Activated CD4-positive, alpha-beta T cell treated with anti-CD3 and anti-CD28 coated beads, Interleukin-2, amount 10 ng/mL, durations not matched to agents 24 days and 14 days (primary cell): ENCODE measurements around the gene AMBRA1. TPM values are rescaled to one million over a fixed set of nuclear protein-coding genes. Genes with fewer than 3 reads are reported as not detected.

ENCODE experiments used
- DNase-seq: peaks from one replicate; pipeline ENCODE4 v3.0.0; 2022
- H3K27ac Mint-ChIP-seq: one replicate; pipeline ENCODE4 v1.8.0; 2022; ENCODE audit warnings: mild to moderate bottlenecking, mixed read lengths
- H3K27me3 Mint-ChIP-seq: one replicate; pipeline ENCODE4 v1.8.0; 2022; ENCODE audit warnings: mixed read lengths
- H3K36me3 Mint-ChIP-seq: one replicate; pipeline ENCODE4 v1.8.0; 2022; ENCODE audit warnings: low read depth, mild to moderate bottlenecking, mixed read lengths
- H3K4me1 Mint-ChIP-seq: one replicate; pipeline ENCODE4 v1.8.0; 2021; ENCODE audit warnings: mixed read lengths
- H3K4me3 Mint-ChIP-seq: one replicate; pipeline ENCODE4 v1.8.0; 2022; ENCODE audit warnings: mild to moderate bottlenecking, moderate library complexity, mixed read lengths
- H3K9me3 Mint-ChIP-seq: one replicate; pipeline ENCODE4 v1.8.0; 2021; ENCODE audit warnings: mixed read lengths
- intact Hi-C: fragments of 100-400 bp; cut with micrococcal nuclease; formaldehyde crosslinking; loops from one replicate; pipeline ENCODE4 v1.15.1; 2023
- total RNA-seq: library from RNA; stranded (reverse); gene quantifications from 2 replicates; pipeline ENCODE4 v1.2.3, GENCODE V29; 2022

AMBRA1 gene
- total RNA-seq, 1 donor from 2014 or later, result 27.7 TPM

DNA sequence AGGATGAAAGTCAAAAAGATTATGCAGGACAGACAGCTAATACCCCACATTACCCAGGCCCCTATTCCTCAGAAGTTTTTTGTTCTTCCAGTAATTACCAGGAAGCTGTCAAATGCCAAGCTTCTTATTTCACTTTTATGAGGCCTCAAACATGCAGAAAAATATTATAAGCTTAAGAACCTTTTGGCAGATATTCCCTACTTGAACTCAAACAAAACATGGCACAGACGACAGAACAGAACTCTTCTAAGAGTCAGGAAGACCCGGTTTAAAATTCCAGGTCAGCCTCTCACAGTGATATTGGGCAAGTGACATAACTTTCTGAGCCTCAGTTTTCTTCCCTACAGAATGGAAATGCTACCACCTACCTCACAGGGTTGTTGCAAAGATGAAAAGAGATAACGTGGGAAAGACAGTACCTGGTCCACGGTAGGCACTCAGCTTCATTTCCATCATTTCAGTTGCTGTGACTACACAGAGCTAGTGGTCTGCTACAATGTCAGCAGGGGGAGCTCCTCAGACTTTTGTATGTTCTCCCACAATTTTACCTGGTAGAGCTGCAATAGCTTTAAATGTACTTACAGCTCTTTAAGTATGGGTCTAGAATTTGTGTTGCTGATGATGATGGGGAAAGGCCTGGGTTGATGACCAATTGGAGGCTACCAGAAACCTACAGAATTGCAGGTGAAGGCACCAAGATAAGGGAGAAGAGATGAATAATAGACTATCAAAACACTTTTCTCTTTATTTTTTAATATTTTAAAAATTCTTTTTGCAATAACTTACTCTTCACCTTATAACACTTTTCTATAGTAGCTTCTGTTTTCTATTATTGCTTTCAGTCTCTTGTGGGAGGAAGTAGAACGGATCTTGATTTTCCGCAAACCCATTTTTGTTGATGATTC, 103.9 kb downstream of the AMBRA1 start:
- H3K36me3 Mint-ChIP-seq, result peaks cover 15% of the 10 kb centered on the region
- peaks cover 9% of the 10 kb centered on the region for H3K4me1 Mint-ChIP-seq
- H3K9me3 Mint-ChIP-seq, result no peaks in the 10 kb centered on the region
- DNase-seq, result peak; percentile 79
- intact Hi-C loops, result loop anchor here (1.0 to 5.0 kb wide), 2 partner anchors 48 to 127 kb away; partner anchors contain the start of genes ATG13 and HARBI1
- no peak overlapping the region for H3K27ac Mint-ChIP-seq
- no peak overlapping the region for H3K4me3 Mint-ChIP-seq
- no peaks in the 10 kb centered on the region for H3K27me3 Mint-ChIP-seq

DNA sequence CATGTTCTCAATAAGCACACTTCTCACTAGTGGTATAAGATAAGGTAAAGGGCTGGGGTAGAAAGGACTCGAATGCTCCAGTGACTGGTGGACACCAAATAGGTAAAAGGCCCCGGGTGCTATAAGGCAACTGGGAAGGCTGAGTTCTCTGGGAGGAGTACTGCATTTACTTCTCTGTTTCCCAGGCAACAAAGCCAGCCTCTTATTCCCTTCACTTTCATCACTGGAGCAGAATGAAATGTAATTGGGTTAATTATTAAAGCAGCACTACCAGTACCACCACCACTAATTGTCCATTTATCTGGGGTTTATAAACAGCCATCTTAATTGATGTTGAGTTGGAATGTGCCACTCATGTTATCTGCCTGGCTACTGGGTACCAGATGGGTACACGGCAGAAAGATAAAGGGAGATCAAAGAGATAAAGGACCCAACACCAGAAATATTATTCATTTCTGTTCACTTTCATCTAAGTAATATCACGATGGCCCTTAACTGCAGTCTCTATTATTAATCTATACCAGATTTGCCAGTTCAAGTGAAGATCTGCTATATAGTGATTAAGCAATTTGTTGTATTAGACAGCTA, 107.9 kb downstream of the AMBRA1 start:
- Mint-ChIP-seq H3K4me3 (no peak overlapping the region), H3K4me1 (peaks cover 5% of the 10 kb centered on the region), H3K9me3 (no peaks in the 10 kb centered on the region), H3K36me3 (peaks cover 12% of the 10 kb centered on the region), H3K27ac (no peak overlapping the region), H3K27me3 (no peaks in the 10 kb centered on the region)
- intact Hi-C loops, result no loop called here
- no peak for DNase-seq

DNA sequence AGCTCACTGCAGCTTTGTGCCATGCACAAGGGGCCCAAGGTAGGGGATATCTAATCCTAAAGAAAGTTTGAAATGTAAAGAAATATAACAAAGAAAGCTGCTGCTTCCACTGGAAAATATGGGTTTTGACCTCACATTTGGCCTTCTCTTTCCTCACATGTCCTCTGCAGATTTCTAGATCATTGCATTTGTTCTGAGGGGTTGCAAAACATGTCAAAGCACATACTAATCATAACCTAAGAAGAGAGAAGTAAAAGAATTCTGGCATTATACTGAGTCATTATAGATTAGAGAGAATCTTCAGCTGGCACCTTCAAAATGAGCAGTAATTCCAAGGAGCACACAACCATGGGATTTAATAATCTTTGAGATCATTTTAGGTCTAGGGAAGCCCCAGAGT, 109.7 kb downstream of the AMBRA1 start:
- no peaks in the 10 kb centered on the region for H3K9me3 Mint-ChIP-seq
- H3K27me3 Mint-ChIP-seq, result no peaks in the 10 kb centered on the region

GRCh38 chr11:46480909-46481308, 112.9 kb downstream of the AMBRA1 start:
- peaks cover 3% of the 10 kb centered on the region for H3K36me3 Mint-ChIP-seq
- peaks cover 6% of the 10 kb centered on the region for H3K4me1 Mint-ChIP-seq
- intact Hi-C loops, result no loop called here
- no peak for DNase-seq
- no peaks in the 10 kb centered on the region for H3K27me3 Mint-ChIP-seq
- H3K4me3 Mint-ChIP-seq, result no peak overlapping the region
- H3K27ac Mint-ChIP-seq, result no peak overlapping the region
- H3K9me3 Mint-ChIP-seq, result no peaks in the 10 kb centered on the region

More for the DNA sequence above, 109.7 kb downstream of the AMBRA1 start:
- no peak overlapping the region for H3K27ac Mint-ChIP-seq
- H3K4me1 Mint-ChIP-seq, result no peaks in the 10 kb centered on the region
- DNase-seq, result no peak
- intact Hi-C loops, result no loop called here
- H3K4me3 Mint-ChIP-seq, result no peak overlapping the region
- H3K36me3 Mint-ChIP-seq, result peaks cover 4% of the 10 kb centered on the region

DNA sequence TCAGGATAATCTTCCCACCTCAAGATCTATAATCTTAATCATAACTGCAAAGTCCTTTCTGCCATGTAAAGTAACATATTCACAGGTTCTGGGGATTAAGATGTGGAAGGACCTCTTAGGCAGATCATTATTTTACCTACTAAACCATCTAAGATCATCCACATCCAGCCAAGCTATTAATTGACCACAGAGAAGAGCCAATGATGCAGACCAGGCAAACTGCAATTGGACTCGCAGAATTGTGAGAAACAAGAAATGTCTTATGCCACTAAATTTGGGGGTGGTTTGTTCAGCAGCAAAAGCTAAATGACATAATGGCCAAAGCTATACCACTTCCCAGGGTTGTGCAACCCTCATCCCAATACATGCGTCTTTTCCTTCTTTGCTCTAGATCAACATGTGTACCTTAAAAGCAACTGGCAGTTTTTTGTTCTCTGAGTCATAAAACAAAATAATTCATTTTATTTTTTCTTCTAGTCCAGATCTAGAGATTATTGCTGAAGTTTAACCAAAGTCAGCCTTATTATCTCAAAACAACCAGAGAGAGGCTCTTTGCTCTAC, 113.6 kb downstream of the AMBRA1 start:
- Mint-ChIP-seq H3K36me3 (peaks cover 3% of the 10 kb centered on the region), H3K4me3 (no peak overlapping the region), H3K27me3 (no peaks in the 10 kb centered on the region), H3K9me3 (no peaks in the 10 kb centered on the region), H3K27ac (no peak overlapping the region), H3K4me1 (peaks cover 11% of the 10 kb centered on the region)
- intact Hi-C loops, result no loop called here
- no peak for DNase-seq

- H3K36me3 Mint-ChIP-seq, result peaks cover 3% of the 10 kb centered on the region
- no peaks in the 10 kb centered on the region for H3K27me3 Mint-ChIP-seq
- peaks cover 13% of the 10 kb centered on the region for H3K4me1 Mint-ChIP-seq
- H3K9me3 Mint-ChIP-seq, result no peaks in the 10 kb centered on the region
- H3K4me3 Mint-ChIP-seq, result no peak overlapping the region
- intact Hi-C loops, result no loop called here
- DNase-seq, result no peak
- H3K27ac Mint-ChIP-seq, result no peak overlapping the region
Measured at GRCh38 chr11:46479601-46480000, 114.2 kb downstream of the AMBRA1 start.

DNA sequence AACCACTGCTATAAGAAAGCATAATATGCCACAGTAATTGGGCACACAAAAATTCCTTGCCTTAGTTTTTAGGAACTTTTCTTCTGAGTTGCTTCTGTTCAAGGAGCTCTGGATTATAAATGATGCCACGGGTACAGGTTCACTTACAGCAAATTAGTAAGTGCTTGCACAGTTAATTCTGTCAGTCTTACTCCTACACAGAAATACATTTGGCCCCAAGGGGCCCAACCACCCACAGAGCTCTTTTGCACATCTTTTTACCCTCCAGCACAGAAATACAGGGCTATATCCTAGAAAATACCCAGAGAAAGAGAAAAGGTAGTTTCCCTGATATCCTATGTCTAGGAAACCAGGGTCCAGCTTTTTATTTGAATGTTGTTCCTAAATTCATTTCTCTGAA, 115.6 kb downstream of the AMBRA1 start:
- intact Hi-C loops, result no loop called here
- Mint-ChIP-seq H3K4me3 (no peak overlapping the region), H3K9me3 (no peaks in the 10 kb centered on the region), H3K27me3 (no peaks in the 10 kb centered on the region), H3K27ac (no peak overlapping the region), H3K36me3 (peaks cover 1% of the 10 kb centered on the region), H3K4me1 (peaks cover 19% of the 10 kb centered on the region)
- DNase-seq, result no peak

- Mint-ChIP-seq H3K9me3 (no peaks in the 10 kb centered on the region), H3K36me3 (peaks cover under 1% of the 10 kb centered on the region), H3K27me3 (no peaks in the 10 kb centered on the region), H3K4me1 (peaks cover 25% of the 10 kb centered on the region), H3K4me3 (no peak overlapping the region), H3K27ac (no peak overlapping the region)
- no peak for DNase-seq
- intact Hi-C loops, result no loop called here
Measured at GRCh38 chr11:46477136-46477535, 116.7 kb downstream of the AMBRA1 start.

DNA sequence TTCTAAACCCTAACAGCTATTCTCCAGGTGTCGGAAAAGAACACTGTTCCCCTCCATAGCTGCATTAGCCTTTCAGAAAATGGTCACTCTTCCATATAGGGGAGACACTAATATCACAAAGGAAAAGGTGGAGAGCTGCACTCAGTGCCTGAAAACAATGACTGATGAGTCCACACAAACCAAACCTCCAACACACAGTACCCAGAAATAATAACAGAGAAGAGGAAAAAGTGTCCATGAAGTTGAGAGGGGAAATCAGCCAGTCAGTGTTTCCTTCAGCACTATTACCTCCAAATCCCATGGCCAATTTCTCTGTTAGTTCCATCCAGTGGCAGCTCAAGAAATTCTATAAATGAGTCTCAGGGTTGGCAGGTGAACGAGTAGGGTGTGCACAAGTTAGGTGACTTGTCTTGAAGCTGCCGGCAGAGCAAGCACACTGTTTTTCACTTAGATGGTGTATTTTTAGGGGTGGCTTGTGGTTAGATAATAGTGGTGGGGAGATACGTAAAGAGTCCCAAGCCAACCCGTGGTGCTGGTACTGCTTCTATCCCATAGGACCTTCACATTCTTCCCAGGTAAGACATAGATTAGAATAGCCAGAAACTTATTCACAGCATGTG, 117.8 kb downstream of the AMBRA1 start:
- no peaks in the 10 kb centered on the region for H3K36me3 Mint-ChIP-seq

DNA sequence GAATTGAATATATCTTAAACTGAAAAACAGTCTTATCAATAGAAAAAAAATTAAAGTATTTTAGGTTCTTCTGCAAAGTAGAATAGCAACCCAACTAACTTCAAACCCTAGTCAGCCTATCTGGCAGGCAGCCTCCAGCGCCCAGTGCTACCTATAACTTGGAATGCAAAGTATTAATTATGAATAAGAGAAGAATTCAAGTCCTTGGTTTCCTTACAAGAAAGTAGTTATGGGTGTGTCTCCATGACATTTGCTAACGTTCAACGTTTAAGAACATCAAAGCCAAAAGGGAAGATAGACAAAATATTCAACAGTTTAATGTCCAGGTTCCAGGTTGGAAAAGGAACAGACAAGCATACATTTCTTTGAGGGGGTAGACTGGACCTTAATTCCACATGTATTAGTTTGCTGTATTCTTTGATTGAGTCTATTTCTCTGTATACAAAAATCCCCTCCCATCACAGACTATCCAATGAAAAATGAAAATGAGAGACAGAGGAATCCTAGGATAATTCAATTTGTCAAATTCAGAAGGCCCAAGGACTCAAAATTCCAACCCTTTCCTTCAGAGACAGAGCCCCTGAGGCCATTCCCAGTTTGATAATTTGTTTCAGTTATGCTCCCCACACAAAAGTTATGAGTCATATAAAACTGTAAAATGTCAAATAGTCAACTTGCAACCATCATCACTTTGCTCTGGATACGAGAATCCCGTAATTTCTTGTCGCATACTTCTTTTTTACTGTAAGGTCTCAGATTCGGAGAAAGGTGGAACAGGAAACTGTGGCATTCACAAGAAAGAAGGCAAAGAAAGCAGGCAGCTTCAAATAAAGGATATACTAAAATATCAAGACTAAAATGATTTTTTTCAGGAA, 118.5 kb downstream of the AMBRA1 start:
- no peak overlapping the region for H3K27ac Mint-ChIP-seq
- H3K36me3 Mint-ChIP-seq, result no peaks in the 10 kb centered on the region
- no peak for DNase-seq
- no peaks in the 10 kb centered on the region for H3K9me3 Mint-ChIP-seq
- intact Hi-C loops, result no loop called here
- no peak overlapping the region for H3K4me3 Mint-ChIP-seq
- no peaks in the 10 kb centered on the region for H3K27me3 Mint-ChIP-seq
- peaks cover 28% of the 10 kb centered on the region for H3K4me1 Mint-ChIP-seq

More for the DNA sequence above, 117.8 kb downstream of the AMBRA1 start:
- Mint-ChIP-seq H3K9me3 (no peaks in the 10 kb centered on the region), H3K27me3 (no peaks in the 10 kb centered on the region), H3K27ac (peak overlapping the region; percentile 76), H3K4me3 (no peak overlapping the region), H3K4me1 (peaks cover 25% of the 10 kb centered on the region)
- DNase-seq, result no peak
- intact Hi-C loops, result no loop called here

GRCh38 chr11:46472662-46472994, 121.2 kb downstream of the AMBRA1 start:
- H3K27ac Mint-ChIP-seq, result no peak overlapping the region
- intact Hi-C loops, result no loop called here
- H3K9me3 Mint-ChIP-seq, result no peaks in the 10 kb centered on the region
- no peak overlapping the region for H3K4me3 Mint-ChIP-seq
- no peaks in the 10 kb centered on the region for H3K36me3 Mint-ChIP-seq
- no peaks in the 10 kb centered on the region for H3K27me3 Mint-ChIP-seq
- DNase-seq, result no peak
- peaks cover 25% of the 10 kb centered on the region for H3K4me1 Mint-ChIP-seq

DNA sequence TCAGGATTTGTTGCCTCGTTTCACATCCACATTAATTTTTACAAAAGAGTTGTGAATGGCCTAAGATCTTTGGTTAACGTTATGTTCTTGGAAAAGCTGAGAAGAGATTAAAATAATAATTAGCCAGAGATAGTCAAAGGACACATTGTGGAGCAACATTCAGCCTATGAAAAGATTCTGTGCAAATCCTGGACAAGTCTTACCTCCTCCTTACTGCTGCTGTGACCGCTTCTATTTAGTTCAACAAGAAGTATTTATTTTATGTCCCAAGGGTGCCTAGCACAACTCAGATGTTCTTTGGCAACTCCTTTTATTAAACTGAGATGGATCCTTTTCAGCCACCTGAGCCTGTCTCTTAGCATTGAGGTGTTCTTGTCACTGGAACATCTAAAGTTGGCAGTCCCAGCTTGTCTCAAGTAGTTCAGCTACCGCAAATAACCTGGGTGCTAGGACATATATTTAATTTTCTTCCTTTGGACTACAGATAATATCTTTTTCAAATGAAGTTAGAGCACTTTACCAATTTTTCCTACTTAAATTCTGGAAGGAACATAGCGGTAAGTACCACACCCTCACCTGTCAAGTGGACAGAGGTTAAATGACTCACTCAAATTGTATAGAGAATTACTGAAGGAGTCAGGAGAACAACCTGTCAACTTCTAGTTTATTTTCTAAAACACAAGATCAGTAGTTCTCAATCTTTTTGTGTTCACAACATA, 121.7 kb downstream of the AMBRA1 start:
- Mint-ChIP-seq H3K27ac (no peak overlapping the region), H3K4me1 (peaks cover 25% of the 10 kb centered on the region), H3K27me3 (no peaks in the 10 kb centered on the region), H3K9me3 (no peaks in the 10 kb centered on the region), H3K36me3 (no peaks in the 10 kb centered on the region), H3K4me3 (no peak overlapping the region)
- intact Hi-C loops, result no loop called here
- DNase-seq, result no peak

DNA sequence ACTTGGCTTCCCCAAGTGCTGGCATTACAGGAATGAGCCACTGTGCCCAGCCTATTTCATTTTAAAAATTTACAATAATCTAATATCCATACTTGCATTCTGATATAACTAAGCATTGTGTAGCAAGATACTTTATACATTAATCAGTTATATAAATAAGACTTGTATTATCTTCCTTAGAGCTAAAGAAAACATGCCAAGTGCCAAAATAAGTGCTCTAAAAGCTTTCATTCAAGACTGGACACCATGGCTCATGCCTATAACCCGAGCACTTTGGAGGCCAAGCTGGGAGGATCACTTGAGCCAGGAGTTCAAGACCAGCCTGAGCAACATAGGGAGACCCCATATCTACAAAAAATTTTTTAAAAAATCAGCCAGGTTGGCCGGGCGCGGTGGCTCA, 123.9 kb downstream of the AMBRA1 start:
- intact Hi-C loops, result no loop called here
- no peak overlapping the region for H3K4me3 Mint-ChIP-seq
- H3K9me3 Mint-ChIP-seq, result no peaks in the 10 kb centered on the region
- no peaks in the 10 kb centered on the region for H3K27me3 Mint-ChIP-seq
- H3K36me3 Mint-ChIP-seq, result no peaks in the 10 kb centered on the region
- H3K27ac Mint-ChIP-seq, result no peak overlapping the region
- no peak for DNase-seq
- peaks cover 25% of the 10 kb centered on the region for H3K4me1 Mint-ChIP-seq
